GM19324 (cell line): ENCODE measurements around the gene TNS2.
A peak's percentile ranks its signal among the peaks of the same experiment; 100 is the strongest.
"Not testable (repeated sequence)": the region's sequence is repeated elsewhere in the genome, so short reads cannot be mapped to it uniquely, and the experiment has no call there.

Source experiments
- ATAC-seq: cut with Tn5 transposase; IDR thresholded peaks from one replicate; pipeline ENCODE4 v1.9.1; 2021; ENCODE audit warnings: mild to moderate bottlenecking, moderate library complexity; ENCODE audit not compliant: unreplicated experiment, low FRiP score

TNS2 gene

DNA sequence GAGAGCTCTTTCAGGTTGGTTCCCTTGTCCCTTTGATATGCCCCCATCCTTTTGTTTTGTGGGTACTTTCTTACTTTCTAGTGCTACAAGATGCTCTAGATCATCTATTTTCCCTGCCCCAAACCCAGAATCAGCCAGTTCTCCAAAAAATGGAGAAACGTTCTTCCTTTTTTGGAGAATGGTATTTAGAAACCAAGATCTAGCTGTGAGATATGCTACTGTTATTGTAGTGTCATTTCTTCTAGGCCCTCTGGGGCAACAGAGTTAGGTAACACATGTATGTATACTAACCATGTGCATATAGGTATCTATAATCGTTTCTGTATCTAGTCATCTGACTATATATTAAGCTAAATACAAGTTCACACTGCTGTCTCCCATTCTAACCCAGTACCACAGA is 40.7 kb downstream of the TNS2 start:
- no peak for ATAC-seq

GRCh38 chr12:53091756-53092155 is 41.9 kb downstream of the TNS2 start:
- ATAC-seq, result no peak

GRCh38 chr12:53093777-53094393 is 44.0 kb downstream of the TNS2 start:
- no peak for ATAC-seq

- ATAC-seq, result no peak
These were observed 44.5 kb downstream of the TNS2 start for GRCh38 chr12:53094394-53094787.

- not testable (repeated sequence) for ATAC-seq
These were observed 45.1 kb downstream of the TNS2 start for GRCh38 chr12:53094796-53095595.

DNA sequence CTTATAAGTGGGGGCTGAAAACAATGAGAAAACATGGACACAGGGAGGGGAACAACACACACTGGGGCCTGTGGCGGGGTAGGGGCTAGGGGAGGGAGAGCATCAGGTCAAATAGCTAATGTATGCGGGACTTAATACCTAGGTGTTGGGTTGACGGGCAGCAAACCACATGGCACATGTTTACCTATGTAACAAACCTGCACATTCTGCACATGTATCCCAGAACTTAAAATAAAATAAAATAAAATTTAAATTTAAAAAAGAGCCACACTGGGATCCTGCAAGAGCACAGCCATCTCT is 45.7 kb downstream of the TNS2 start:
- ATAC-seq, result not testable (repeated sequence)

DNA sequence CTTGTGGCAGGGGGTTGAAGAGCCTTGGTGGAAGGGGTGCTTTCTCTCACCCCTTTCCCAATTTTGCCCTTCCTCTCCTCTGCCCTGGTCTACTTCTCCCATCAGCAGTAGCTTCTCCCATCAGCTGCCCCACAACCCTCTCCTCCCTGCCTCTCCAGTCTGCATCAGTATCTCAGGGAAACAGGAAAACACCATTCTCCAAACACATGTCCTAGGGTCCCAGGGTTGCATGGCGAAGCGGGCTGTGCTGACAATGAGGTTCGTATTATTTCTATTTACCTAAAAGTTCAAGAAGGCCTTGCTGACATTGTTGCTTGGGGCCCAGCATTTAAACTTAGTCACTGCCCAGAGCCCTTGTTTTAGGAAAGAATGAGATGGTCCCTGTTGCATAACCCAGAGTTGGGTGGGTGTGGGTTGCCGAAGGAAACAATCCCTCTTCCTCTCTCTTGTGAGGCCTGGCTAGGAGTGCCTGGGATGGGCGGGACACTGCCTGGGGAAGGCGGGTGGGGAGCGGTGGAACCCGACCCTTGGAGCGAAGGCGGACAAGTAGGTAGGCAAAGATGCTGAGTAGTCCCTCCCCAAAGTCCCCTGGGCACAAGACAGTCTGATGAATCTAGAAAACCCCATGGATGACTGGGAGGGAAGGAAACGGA is 46.4 kb downstream of the TNS2 start:
- no peak for ATAC-seq

- ATAC-seq, result no peak
These were observed 46.9 kb downstream of the TNS2 start for GRCh38 chr12:53096759-53097158.

GRCh38 chr12:53097207-53097563 is 47.3 kb downstream of the TNS2 start:
- no peak for ATAC-seq

DNA sequence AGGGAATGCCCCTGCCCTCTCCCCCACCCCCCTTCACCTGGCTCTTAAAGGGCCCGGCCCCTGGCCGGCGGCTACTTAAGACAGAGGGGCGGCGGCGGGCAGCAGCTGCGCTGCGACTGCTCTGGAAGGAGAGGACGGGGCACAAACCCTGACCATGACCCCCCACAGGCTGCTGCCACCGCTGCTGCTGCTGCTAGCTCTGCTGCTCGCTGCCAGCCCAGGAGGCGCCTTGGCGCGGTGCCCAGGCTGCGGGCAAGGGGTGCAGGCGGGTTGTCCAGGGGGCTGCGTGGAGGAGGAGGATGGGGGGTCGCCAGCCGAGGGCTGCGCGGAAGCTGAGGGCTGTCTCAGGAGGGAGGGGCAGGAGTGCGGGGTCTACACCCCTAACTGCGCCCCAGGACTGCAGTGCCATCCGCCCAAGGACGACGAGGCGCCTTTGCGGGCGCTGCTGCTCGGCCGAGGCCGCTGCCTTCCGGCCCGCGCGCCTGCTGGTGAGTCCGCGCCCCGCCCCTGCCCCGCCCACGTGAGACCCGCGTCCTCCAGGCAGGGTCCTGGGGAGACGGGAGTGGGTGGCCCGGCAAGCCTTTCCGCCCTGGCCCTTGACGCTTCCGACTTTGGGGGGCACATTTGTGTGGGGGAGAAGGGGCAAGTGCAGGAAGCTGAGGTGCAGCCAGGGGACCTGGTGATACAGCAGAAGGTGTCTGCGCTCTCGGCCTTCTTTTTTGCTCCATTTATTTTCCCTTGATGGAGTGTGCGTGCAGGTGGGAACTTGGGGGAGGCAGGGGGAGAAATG is 47.9 kb downstream of the TNS2 start, which contains the start of gene IGFBP6:
IGFBP6 (plus strand) TSS at position 104 of the 790 bp plus-strand sequence; CDS start at position 155, 51 bp downstream.
- ATAC-seq, result peak; percentile 52

DNA sequence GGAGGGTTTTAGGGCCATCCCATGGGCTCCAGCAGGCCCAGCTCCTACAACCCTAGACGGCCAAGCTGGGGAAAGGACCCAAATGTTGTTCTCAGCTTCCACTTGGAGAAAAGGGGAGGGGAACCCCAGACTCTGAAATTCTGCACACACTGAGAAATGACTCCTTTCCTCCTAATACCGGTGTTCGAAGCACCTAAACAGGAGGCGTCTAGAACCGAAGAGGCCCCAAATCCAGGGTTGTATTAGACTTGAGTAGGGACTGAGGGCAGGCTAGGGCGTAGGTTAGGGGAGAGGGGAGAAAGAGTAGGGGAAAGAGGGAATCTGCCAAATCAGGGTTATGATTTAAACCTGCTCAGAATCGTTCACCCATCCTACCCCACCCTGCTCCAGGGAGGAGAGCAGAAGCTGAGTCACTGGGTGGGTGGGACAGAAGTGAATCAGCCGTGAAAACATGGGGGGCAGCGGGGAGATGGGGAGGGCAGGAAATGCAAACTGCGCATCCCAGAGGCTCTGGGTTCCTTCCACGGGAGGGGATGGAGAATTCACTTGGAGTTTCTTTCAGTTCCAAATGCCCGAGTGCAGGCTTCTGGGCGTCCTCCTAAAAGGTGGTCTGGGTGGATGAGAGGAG is 48.6 kb downstream of the TNS2 start:
- ATAC-seq, result no peak

DNA sequence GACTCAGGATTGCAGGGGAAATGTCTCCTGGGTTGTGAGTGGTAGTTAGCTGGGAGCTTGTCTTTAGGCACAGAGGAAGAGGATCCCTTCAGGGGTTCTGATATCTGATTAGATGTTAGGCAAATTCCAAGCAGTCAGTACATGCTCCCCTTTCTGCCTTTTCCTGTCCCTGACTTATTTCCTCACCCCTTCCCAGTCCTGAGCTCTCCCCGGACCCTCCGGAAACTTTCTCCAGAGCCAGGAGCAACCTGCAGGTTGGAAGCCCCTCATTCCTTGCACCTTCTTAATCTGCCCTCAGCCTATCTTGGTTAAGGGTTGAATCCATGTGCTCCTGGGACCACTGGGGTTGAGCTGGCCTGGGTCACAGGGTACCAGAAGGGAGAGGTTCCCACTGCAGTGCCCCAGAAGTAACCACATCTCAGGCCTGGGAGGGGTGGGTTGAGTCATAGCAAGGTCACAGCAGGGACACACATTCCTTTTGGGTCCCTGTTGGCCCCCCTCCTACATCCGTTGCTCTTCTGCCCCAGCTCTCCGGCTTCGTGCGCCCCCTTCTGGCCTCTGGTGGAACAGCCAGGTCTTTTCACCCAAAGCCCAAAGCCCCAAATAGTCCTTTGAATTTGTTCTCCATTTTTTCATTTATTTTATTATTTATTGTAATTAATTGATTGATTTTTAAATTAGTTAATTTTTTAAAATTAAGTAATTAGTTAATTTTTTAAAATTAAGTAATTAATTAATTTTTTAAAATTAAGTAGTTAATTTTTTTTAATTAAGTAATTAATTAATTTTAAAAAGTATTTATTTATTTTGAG is 49.4 kb downstream of the TNS2 start:
- no peak for ATAC-seq

- no peak for ATAC-seq
These were observed 50.7 kb downstream of the TNS2 start for GRCh38 chr12:53100466-53101151.

GRCh38 chr12:53101266-53101665 is 51.4 kb downstream of the TNS2 start:
- ATAC-seq, result no peak

- ATAC-seq, result no peak
These were observed 52.3 kb downstream of the TNS2 start for GRCh38 chr12:53101931-53102781.

DNA sequence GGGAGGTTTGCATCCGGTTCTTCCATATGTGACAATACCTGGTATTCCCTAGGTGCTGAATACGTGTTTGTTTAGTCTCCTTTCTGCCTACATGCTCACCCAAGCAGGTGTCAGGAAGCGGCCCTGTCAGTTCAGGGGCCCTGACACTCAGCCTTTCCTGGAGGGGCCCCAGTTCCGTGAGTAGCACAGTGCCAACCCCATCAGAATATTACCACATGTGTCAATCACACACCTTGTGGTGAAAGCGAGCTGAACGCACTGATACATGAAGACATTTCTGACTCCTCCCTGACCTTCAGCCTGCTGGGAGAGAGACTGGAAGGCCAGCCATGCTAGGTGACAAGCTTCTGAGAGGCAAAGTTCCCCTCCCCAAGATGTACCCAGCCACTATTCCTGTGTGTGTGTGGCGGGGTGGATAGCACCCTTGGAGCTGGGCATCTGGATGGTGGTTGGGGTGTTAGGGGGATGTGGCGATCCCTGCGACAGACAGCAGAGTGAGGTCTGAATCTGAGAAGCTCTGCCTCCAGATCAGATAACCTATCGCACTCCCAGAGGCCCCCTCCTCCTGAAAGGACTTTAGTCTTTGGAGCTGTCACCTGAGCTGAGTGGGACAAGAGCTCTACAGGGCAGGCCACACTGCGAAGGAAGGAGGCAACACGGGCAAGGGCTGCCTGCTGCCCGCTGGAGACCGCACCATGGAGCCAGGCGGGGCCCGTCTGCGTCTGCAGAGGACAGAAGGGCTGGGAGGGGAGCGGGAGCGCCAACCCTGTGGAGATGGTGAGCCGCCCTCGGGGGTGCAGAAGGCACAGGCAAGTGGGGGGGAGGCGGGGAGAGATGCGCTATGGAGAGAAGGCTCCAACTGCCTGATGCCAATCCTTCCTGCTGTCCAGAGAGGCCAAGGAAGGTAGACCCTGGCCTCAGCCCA is 53.3 kb downstream of the TNS2 start, which contains the start of gene SOAT2:
SOAT2 (plus strand) TSS at position 604 of the 925 bp plus-strand sequence; CDS start at position 696, 92 bp downstream.
- ATAC-seq, result no peak

DNA sequence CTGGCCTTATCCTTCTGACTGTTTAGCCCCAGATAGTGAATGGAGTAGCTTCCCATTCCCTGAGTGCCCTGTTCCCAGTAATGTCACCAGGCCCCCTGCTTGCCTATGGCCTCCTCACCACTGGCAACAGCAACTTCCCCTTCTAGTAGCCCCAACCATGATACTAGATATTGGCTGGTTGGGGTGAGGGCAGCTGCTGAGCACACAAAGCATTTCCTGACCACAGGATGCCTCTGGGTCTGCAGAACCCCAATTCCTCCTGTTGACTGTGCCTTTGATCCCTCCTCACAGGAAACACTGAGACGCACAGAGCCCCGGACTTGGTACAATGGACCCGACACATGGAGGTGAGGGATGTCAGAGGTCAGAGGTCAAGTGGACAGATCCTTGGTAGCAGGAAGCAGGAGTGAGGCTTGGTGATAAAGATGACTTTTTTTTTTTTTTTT is 54.0 kb downstream of the TNS2 start:
- ATAC-seq, result no peak
